Measurements from ENCODE around the gene ABCC1.

The ABCC1 gene

DNA sequence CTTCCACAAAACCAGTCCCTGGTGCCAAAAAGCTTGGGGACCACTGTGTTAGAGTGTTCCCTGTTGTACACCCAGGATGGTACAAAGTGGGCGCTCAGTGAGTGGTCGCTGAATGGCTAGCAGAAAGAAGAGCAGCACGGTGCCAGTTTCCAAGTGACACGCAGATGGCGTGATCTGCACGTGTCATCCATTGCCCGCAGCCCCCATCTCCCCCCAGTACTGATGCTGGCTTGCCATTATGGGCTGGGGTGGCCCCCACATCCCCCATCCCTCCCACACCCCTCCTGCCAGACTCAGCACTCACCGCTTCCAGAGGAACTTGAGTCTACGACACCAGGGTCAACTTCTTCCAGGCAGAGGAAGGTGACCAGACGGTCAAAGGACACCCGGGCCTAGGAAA is 237.4 kb downstream of the ABCC1 start:
- Histone ChIP-seq H3K4me3 (ENCODE audit: low read length, poor library complexity, severe bottlenecking) (no peak overlapping the region), H3K9me3 (ENCODE audit: insufficient read depth, low read depth, low read length) (no peaks in the 10 kb centered on the region), H3K27me3 (ENCODE audit: insufficient read depth, low read length, poor library complexity, severe bottlenecking) (no peaks in the 10 kb centered on the region), H3K36me3 (ENCODE audit: insufficient read depth, low read length) (no peaks in the 10 kb centered on the region), H3K9ac (ENCODE audit: low read depth, low read length, poor library complexity, severe bottlenecking) (no peak overlapping the region), H3K4me1 (ENCODE audit: insufficient read depth, low read length, poor library complexity, severe bottlenecking) (no peaks in the 10 kb centered on the region), H3K4me2 (ENCODE audit: low read depth, low read length, poor library complexity, severe bottlenecking) (no peak overlapping the region), H3F3A (ENCODE audit: low read depth) (no peaks in the 10 kb centered on the region), H3K79me2 (ENCODE audit: insufficient read depth, low read length) (no peaks in the 10 kb centered on the region), H2AFZ (ENCODE audit: low read length) (no peak overlapping the region), H4K20me1 (ENCODE audit: insufficient read depth, low read length, poor library complexity, severe bottlenecking) (no peaks in the 10 kb centered on the region), H3K9me2 (replicated peaks; ENCODE audit: low read depth, low read length) (no peaks in the 10 kb centered on the region)
- no peak for TF ChIP-seq EZH2phosphoT487 (IDR thresholded peaks at IDR 0.05; ENCODE audit: borderline replicate concordance)
- TF ChIP-seq, protein P1, sequence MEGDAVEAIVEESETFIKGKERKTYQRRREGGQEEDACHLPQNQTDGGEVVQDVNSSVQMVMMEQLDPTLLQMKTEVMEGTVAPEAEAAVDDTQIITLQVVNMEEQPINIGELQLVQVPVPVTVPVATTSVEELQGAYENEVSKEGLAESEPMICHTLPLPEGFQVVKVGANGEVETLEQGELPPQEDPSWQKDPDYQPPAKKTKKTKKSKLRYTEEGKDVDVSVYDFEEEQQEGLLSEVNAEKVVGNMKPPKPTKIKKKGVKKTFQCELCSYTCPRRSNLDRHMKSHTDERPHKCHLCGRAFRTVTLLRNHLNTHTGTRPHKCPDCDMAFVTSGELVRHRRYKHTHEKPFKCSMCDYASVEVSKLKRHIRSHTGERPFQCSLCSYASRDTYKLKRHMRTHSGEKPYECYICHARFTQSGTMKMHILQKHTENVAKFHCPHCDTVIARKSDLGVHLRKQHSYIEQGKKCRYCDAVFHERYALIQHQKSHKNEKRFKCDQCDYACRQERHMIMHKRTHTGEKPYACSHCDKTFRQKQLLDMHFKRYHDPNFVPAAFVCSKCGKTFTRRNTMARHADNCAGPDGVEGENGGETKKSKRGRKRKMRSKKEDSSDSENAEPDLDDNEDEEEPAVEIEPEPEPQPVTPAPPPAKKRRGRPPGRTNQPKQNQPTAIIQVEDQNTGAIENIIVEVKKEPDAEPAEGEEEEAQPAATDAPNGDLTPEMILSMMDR (conservative IDR thresholded peaks at IDR 0.05; ENCODE audit: low read length), result no peak

DNA sequence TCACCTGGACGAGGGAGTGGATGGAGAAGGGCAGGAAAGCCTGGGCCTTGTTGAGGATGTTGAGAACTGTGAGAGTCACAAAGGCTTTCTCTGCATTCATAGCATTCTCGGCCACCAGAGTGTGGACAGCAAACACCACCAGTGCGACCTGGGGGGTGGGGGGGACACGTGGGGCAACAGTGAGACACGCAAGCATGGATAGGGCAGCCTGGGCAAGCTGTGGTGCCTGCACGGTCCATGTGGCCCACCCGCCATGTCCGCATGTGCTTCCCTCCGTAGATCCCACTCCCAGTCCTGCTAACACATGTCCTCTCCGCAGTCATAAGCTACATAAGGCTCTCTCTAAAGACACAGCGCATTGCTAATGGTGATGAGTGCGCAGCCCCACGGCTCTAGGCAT is 239.4 kb downstream of the ABCC1 start:
- no peak for TF ChIP-seq EZH2phosphoT487 (IDR thresholded peaks at IDR 0.05; ENCODE audit: borderline replicate concordance)
- TF ChIP-seq, protein P1 (conservative IDR thresholded peaks at IDR 0.05; ENCODE audit: low read length), result no peak
- Histone ChIP-seq H3K27me3 (ENCODE audit: insufficient read depth, low read length, poor library complexity, severe bottlenecking) (no peaks in the 10 kb centered on the region), H3F3A (ENCODE audit: low read depth) (no peaks in the 10 kb centered on the region), H3K9me3 (ENCODE audit: insufficient read depth, low read depth, low read length) (no peaks in the 10 kb centered on the region), H3K4me2 (ENCODE audit: low read depth, low read length, poor library complexity, severe bottlenecking) (no peak overlapping the region), H4K20me1 (ENCODE audit: insufficient read depth, low read length, poor library complexity, severe bottlenecking) (no peaks in the 10 kb centered on the region), H2AFZ (ENCODE audit: low read length) (no peak overlapping the region), H3K9me2 (replicated peaks; ENCODE audit: low read depth, low read length) (no peaks in the 10 kb centered on the region), H3K4me1 (ENCODE audit: insufficient read depth, low read length, poor library complexity, severe bottlenecking) (no peaks in the 10 kb centered on the region), H3K9ac (ENCODE audit: low read depth, low read length, poor library complexity, severe bottlenecking) (no peak overlapping the region), H3K79me2 (ENCODE audit: insufficient read depth, low read length) (no peaks in the 10 kb centered on the region), H3K36me3 (ENCODE audit: insufficient read depth, low read length) (no peaks in the 10 kb centered on the region), H3K4me3 (ENCODE audit: low read length, poor library complexity, severe bottlenecking) (no peak overlapping the region)

DNA sequence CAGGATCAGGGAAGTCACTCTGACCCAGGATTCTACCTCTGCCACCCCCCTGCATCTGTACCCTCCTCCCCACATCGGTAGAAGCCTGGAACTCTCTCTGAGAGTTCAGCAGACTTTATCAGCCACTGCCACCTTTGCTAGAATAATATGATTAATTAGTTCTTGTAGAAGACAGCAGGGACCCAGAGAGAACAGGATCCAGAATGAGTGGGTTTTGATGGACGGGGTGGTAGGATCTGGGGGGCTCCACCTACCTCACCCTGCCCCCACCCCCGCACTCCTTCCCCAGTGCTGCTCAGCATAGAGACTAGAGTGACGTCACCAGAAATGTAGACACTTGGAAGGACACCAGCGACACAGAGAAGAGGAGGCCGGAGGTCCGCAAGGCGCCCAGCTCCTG is 240.4 kb downstream of the ABCC1 start:
- Histone ChIP-seq H3K27me3 (ENCODE audit: insufficient read depth, low read length, poor library complexity, severe bottlenecking) (no peaks in the 10 kb centered on the region), H3K4me2 (ENCODE audit: low read depth, low read length, poor library complexity, severe bottlenecking) (no peak overlapping the region), H4K20me1 (ENCODE audit: insufficient read depth, low read length, poor library complexity, severe bottlenecking) (no peaks in the 10 kb centered on the region), H3K9me2 (replicated peaks; ENCODE audit: low read depth, low read length) (no peaks in the 10 kb centered on the region), H2AFZ (ENCODE audit: low read length) (no peak overlapping the region), H3K79me2 (ENCODE audit: insufficient read depth, low read length) (no peaks in the 10 kb centered on the region), H3K36me3 (ENCODE audit: insufficient read depth, low read length) (no peaks in the 10 kb centered on the region), H3F3A (ENCODE audit: low read depth) (no peaks in the 10 kb centered on the region), H3K4me3 (ENCODE audit: low read length, poor library complexity, severe bottlenecking) (no peak overlapping the region), H3K4me1 (ENCODE audit: insufficient read depth, low read length, poor library complexity, severe bottlenecking) (no peaks in the 10 kb centered on the region), H3K9ac (ENCODE audit: low read depth, low read length, poor library complexity, severe bottlenecking) (no peak overlapping the region), H3K9me3 (ENCODE audit: insufficient read depth, low read depth, low read length) (no peaks in the 10 kb centered on the region)
- TF ChIP-seq, protein P1 (conservative IDR thresholded peaks at IDR 0.05; ENCODE audit: low read length), result no peak
- TF ChIP-seq EZH2phosphoT487 (IDR thresholded peaks at IDR 0.05; ENCODE audit: borderline replicate concordance), result no peak

Data from Loucy (cell line).